ENCODE measurements around the gene GNLY.

DNA sequence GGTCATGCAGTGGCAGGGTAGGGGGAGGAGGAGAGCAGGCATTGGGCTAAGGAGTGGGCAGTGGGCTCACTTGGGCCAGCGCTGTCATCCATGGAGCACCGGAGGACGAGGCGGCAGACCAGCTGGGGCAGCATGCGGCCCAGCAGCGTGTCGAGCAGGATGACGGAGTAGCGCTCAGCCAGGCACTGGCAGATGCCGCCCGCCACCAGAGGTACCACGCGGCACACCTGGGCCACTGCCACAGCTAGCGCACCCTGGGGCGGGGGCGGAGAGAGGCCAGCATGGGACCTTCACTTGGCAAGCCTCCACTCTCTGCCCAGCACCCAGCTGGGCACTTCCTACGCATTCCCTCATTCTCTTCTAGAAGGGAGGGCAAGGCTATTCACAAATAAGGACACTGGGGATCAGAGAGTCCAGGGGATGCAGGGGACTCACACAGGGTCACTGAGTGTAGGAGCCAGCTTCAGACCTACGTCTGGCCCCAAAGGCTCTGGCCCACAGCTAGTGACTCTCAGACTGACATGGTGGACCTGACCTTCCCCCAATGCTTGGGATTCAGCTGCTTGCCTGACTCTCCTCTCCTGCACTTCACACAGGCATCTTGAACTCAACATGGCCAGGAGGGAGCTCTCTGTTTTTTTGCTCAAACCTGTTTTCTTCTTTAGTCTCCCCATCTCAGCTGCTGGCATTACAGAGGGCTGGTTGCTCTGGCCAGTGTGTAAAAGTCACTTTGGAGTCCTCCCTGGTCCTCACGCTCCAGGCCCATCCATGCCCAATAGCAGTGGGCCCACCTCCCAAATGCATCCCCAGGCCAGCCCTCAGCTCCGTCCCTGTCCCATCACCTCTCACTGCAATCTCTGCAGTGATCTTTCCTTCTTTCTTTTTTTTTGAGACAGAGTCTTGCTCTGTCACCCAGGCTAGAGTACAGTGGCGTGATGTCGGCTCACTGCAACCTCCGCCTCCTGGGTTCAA, 30.3 kb upstream of the GNLY start:
- TF ChIP-seq, protein P1, sequence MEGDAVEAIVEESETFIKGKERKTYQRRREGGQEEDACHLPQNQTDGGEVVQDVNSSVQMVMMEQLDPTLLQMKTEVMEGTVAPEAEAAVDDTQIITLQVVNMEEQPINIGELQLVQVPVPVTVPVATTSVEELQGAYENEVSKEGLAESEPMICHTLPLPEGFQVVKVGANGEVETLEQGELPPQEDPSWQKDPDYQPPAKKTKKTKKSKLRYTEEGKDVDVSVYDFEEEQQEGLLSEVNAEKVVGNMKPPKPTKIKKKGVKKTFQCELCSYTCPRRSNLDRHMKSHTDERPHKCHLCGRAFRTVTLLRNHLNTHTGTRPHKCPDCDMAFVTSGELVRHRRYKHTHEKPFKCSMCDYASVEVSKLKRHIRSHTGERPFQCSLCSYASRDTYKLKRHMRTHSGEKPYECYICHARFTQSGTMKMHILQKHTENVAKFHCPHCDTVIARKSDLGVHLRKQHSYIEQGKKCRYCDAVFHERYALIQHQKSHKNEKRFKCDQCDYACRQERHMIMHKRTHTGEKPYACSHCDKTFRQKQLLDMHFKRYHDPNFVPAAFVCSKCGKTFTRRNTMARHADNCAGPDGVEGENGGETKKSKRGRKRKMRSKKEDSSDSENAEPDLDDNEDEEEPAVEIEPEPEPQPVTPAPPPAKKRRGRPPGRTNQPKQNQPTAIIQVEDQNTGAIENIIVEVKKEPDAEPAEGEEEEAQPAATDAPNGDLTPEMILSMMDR (IDR thresholded peaks at IDR 0.05) = no peak
- no peak for TF ChIP-seq POLR2A (IDR thresholded peaks at IDR 0.05)

Measured in right lobe of liver (tissue), 4 donors.